GM18502 (cell line): ENCODE data around the gene ELOVL2.
"Not testable (repeated sequence)": the region's sequence is repeated elsewhere in the genome, so short reads cannot be mapped to it uniquely, and the experiment has no call there.

Experiments
- ATAC-seq: cut with Tn5 transposase; IDR thresholded peaks from one replicate; pipeline ENCODE4 v1.9.1; 2021; ENCODE audit warnings: mild to moderate bottlenecking; ENCODE audit not compliant: unreplicated experiment, poor library complexity

The ELOVL2 gene, protein sequence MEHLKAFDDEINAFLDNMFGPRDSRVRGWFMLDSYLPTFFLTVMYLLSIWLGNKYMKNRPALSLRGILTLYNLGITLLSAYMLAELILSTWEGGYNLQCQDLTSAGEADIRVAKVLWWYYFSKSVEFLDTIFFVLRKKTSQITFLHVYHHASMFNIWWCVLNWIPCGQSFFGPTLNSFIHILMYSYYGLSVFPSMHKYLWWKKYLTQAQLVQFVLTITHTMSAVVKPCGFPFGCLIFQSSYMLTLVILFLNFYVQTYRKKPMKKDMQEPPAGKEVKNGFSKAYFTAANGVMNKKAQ

DNA sequence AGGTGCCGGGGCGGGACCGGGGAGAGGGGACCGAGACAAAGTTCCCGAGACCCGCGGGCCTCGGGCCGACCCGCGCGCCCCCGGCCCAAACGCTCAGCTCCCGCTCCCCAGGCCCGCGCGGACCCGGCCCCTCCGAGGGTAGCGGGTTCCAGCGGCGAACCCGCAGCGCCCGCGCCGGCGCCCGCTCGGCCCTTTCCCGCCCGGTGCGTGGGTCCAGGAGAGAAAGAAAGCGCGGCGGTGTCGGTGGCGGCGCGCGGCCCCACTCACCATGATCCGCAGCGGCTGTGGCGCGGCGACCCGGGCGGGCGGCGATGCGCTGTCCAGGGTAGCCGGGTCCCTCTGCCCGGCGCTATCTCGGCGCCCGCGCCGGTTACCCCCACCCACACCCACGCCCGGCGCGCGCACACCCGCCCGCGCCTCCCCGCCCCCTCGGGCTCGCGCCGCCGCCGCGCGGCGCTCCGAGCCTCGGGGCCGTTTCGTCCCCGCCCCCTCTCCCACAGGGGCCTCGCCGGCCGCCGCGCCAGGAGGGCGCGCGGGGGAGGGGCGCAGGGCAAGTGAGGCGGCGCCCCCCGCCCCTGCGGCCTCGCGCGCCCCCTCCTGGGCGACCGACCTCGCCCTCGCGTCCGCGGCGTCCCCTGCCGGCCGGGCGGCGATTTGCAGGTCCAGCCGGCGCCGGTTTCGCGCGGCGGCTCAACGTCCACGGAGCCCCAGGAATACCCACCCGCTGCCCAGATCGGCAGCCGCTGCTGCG is at the start of gene ELOVL2:
Gene ELOVL2 (minus strand): TSS at position 345 of the 751 bp plus-strand sequence. CDS start 75 bp downstream, at position 270.
- peak; percentile 48 for ATAC-seq

DNA sequence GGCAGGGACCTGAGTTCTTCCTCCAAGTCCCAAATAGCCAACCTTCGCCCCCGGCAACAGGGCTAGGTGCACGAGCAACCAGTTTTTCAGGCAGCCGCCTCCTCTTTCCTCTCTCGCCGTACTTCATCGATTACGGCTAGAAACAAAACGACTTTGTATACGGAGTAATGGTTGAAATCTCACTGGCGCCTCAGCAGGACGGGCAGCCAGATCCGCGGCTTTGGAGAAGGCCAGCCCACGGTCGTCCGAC is 49.2 kb upstream of the ELOVL2 start:
- peak; percentile 28 for ATAC-seq

DNA sequence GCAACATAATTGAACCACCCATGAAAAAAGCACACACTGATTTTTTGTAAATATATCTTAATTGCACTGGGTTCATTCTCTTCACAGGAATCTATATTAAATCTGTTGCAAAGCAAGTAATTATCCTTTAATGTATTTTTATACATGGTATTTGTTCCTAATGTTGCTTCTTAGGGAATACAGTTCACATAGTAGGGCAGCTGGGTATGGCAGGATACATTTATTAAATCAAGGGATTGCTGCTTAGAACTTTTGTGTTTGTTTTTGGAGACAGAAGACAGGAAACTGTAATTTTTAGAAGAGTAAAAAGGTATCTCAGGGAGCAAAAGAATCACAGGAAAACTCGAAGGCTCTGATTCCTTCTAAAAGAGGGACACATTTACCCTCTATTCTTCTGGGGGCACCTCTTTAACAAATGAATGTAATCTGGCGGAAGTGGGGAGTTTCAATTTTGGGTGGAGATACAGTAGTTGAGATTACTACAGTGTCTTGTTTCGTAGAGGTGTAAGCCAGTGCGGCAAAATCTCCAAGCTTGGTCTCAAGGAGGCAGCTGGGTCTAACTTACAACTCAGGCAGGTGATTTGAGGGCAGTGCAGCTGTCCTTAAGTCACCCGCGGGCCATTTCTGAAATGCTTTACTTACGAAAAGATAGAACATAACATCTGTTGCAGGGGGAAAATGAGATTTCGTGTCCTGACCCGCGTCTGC is 48.7 kb upstream of the ELOVL2 start:
- peak; percentile 36 for ATAC-seq

DNA sequence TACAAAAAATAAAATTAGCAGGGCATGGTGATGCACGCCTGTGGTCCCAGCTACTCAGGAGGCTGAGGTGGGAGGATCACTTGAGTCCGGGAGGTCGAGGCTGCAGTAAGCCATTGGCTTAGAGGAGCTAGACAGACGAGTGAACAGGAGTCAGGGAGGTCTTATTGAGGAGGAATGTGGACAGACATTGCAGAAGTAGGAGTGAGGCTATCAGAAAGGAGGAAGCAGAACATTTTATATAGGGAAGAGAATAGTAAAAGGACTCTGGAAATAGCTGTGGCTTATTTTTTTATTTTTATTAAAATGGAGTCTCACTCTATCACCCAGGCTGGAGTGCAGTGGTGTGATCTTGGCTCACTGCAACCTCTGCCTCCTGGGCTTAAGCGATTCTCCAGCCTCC is 47.0 kb upstream of the ELOVL2 start:
- ATAC-seq: not testable (repeated sequence)

DNA sequence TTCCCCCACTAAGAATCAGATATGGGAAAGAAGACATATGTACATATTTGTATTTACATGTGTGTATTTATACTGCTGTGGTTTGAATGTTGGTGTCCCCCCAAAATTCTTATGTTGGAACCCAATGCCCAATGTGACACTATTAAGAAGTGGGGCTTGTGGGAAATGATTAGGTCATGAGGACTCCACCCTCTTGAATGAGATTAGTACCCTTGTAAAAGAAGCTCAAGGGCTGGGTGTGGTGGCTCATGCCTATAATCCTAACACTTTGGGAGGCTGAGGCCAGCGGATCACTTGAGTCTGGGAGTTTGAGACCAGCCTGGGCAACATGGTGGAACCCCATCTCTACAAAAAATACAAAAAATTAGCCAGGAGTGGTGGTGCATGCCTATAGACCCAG is 45.6 kb upstream of the ELOVL2 start:
- ATAC-seq: no peak

DNA sequence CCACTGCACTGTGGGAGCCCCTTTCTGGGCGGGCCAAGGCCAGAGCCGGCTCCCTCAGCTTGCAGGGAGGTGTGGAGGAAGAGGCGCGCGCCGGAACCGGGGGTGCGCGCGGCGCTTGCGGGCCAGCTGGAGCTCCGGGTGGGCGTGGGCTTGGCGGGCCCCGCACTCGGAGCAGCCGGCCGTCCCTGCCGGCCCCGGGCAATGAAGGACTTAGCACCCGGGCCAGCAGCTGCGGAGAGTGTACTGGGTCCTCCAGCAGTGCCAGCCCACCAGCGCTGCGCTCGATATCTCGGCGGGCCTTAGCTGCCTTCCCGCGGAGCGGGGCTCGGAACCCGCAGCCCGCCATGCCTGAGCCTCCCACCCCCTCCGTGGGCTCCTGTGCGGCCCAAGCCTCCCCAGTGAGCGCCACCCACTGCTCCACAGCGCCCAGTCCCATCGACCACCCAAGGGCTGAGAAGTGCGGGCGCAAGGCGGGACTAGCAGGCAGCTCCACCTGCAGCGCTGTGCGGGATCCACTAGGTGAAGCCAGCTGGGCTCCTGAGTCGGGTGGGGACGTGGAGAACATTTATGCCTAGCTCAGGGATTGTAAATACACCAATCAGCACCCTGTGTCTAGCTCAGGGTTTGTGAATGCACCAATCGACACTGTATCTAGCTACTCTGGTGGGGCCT is 43.2 kb upstream of the ELOVL2 start:
- ATAC-seq: not testable (repeated sequence)

DNA sequence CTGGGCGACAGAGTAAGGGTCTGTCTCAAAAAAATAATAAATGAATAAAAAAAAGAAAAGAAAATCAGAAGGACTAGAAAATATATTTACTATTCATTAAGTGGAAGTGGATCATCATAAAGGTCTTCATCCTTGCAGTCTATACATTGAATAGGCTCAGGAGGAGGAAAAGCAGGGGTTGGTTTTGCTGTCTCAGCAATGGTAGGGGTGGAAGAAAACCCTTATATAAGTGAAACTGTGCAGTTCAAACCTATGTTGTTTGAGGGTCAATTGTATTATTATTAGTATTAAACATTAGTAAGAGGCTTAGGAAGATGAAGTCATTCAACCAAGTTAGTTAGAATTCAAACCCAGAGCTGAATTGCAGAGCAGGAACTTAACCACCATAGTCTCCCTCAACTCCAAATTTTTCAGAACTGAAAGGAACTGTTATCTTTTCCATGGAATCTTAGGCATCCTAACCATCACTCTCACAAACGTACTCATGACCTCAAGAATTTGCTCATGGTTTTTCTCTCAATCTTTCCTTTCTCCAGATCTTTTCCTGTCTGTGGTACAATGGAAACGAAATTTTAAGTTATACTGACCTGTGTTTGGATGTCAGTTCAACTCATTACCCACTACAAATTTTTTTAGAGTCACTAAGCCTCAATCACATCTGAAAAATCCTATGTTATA is 41.8 kb upstream of the ELOVL2 start:
- ATAC-seq: no peak

DNA sequence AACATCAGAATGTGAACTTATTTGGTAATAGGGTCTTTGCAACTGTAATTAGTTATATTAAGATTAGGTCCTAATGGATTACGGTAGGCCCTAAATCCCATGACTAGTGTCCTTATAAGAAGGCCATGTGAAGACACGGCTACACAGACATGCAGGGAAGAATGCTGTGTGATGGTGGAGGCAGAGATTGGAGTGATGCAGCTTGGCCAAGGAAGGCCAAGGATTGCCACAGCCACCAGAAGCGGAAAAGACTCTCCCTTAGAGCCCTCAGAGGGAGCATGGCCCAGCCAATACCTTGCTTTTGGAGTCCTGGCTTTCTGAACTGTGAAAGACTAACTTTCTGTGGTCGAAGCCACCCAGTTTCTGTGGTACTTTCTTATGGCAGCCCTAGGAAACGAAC is 39.9 kb upstream of the ELOVL2 start:
- no peak for ATAC-seq

DNA sequence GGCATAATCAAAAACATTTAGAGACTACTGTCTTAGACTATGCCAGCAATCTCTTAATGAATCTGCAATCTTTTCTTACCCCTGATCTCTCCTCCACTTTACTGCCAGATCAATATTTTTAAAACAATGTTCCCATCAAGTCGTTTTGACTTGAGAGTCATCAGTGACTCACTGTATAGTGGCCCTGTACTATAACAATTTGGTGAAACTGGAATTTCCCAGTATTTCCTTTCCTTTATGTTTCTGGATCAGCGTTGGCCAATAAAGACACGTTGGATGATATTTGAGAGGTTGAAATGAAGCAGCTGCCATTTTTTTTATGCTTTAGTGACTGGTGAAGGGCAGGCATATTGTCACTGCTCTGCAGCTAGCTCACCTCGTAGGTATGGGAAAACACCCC is 39.4 kb upstream of the ELOVL2 start:
- no peak for ATAC-seq

DNA sequence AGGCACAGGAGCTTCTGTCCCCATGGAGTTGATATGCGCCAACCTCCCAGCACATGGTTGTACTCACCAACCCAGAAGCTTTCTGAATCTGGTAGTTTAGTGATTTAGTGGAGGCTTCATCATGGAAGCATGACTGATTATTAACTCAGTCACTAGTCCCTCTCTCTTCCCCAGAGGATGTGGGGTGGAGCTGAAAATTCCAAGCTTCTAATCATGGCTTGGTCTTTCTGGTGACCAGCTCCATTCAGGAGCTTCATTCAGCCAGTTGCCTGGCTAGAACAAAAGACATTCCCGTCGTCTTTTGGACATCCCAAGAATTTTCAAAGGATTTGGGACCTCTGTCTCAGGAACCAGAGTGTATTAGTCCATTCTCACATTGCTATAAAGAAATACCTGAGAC is 36.2 kb upstream of the ELOVL2 start:
- ATAC-seq: no peak

DNA sequence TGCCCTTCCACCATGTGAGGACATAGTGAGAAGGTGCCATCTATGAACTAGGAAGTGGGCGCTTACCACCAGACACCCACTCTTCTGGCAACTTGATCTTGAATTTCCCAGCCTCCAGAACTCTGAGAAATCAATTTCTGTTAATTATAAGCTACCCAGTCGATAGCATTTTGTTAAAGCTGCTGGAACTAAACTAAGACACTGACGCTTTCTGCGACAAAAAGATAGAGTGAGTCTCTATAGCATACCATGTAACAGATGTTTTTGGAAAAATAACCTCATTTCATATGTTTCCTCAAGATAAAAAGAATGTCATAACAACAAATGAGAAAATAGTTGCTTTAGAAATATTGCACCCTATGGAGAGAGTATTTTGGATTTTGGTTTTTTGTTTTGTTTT is 34.2 kb upstream of the ELOVL2 start:
- no peak for ATAC-seq

DNA sequence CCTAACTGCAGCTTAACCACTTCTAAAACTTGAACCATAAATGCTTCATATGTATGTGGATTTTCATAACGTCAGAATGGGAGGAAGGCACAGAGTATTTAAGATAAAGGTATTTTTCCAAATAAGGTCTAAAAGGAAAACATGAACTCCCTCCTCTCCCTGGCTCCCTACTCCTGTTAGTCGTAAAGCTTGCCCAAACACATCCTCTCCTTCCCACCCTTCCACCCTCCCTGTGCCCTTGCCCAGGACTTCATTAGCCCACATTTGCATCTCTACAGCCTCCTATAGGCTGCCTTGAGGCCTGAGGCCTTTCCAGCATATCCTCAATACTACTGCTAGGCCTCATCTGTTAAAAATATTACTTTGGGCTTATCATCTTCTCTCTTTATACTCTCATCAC is 32.4 kb upstream of the ELOVL2 start:
- no peak for ATAC-seq

DNA sequence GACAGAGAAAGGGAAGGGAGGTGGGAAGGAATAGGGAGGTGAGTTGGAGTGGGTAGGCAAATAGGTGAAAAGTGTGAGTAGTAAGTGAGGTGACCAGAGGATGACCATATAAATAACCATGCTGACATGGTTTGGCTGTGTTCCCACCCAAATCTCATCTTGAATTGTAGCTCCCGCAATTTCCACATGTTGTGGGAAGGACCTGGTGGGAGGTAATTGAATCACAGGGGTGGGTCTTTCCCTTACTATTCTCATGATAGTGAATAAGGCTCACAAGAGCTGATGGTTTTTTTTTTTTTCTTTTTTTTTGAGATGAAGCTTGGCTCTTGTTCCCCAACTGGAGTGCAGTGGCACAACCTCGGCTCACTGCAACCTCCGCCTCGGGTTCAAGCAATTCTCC is 28.0 kb upstream of the ELOVL2 start:
- no peak for ATAC-seq

DNA sequence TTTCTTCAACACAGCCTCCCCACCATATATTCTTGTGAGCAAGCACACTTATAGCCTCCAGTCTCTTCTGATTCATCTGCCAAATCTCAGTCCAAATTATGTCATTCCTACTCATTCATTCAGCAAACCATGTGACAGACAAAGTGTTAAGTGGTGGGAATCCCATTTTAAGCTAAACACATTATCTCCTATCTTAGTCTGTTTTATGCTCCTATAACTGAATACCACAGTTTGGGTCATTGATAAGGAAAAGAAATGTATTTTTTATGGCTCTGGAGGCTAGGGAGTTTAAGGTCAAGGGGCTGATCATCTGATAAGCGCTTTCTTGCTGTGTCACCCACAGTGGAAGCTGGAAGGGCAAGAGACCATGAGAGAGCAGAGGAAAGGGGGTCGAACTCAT is 25.7 kb upstream of the ELOVL2 start:
- no peak for ATAC-seq

DNA sequence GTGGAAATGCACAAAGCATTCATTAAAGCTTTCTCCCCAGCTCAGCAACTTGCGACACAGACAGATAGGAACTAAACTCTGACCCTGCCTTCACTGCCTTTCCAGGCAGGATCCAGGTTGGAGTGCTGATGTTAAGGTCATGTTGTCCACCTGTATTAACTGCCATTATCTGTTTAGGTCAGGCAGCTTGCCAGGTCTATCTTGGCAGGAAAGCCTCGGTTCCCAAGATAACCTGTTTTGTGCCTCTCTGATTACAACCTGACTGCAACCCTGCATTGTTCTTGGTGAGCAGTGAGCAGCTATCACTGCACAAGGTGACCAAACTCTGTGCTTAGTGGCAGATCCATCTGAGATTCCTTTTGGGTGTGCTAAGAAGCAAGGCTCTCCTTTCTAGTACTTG is 23.2 kb upstream of the ELOVL2 start:
- no peak for ATAC-seq

DNA sequence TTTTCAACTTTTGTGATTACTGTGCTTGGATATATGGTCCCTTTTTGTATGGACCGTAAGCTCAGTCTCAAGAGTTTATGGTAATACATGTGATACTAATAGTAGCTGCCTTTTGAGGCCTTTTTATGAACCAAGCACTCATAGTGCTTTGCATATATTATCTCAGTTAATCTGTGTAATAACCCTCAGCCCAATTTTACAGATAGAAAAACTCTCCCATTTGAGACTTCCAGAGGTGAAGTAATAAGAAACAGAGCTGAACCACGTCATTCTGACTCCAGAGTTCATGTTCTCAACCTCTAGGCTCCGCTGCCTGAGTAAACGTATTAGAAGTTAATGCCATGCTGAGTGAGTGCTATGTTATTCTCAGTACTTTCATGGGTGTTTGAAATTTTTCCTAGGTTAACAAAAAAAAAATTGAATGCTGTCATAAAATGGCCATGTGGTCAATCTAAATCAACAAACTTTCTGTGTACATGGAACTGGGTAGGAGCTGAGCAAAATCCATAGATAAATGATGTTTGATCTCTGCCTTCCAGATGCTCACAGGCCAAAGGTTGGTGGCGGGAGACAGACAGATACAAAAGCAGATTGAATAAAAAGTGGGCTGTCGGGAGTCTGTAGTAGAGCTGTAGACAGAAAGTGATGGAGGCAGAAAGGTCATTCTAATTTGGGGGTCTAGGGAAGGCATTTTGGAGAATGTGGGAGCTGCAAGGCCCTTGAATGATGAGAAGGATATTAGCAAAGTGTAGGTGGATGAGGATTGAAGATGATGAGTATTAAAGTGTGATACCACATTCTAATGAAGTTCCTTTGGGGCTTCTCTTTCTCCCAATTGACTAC is 22.6 kb upstream of the ELOVL2 start:
- no peak for ATAC-seq

DNA sequence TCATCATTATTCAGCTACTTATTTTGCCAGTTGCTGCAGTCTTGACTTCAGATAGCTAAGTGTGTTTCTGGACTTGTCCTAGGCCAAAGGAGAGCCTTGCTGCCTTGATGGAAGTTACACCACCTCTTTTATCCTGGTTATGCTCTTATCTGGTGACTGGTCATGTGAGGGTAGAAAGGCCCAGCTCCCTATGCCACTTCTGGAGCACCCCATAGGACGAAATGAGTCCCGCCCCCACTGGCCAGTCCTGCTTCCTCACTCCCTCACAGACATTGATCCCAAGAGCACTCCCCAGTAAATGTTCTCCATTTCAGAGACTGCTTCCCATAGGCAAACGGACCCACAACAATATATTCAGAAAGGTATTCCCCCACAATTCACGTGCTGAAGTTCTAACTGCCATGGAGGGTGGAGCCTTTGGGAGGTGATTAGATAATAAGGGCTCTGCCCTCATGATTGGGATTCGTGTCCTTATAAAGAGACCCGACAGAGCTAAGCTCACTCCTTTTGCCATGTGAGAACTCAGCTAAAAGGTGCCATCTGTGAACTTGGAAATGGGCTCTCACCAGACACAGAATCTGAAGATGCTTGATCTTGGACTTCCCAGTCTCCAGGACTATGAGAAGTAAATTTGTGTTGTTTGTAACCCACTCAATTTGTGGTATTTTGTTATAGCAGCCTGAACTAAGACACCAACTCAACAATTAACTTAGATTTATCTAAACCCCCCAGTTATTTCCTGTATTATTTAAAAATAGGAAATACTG is 21.5 kb upstream of the ELOVL2 start:
- ATAC-seq: no peak

DNA sequence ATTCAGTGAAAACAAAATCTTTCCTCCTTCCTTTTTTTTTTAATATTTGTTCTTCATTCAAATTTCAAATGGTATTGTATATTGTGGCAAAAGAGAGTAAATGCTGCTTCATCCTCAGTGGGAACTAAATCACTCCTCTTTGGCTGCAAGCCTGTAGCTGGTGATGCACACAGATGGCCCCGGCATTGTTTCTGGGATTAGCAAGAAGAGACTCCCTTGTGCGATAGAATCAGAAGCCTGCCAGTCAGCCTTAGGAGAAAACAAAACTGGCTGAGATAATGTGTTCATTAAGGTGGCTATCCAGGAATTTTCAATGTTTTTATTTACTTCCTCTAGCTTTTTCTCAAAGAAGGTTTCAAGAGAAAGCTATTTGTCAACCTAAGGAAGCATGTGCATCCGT is 20.7 kb upstream of the ELOVL2 start:
- no peak for ATAC-seq

DNA sequence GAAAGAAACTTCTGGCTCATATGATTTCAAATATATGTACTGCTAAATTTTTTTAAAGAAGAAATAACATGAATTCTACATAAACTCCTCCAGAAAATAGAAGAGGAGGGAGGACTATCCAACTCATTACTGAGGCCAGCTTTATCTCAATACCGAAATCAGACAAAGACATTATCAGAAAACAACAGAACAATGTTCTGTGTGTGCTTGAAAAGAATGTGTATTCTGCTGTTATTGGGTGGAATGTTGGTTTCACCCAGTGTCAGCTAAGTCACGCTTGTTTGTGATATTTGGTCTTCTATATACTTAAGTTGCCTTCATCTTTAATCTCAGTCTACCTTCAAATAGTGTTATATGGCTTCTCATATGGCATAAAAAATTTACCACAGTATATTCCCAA is 18.6 kb upstream of the ELOVL2 start:
- ATAC-seq: no peak
